WTC11 (cell line): ENCODE measurements around the gene CNOT1. TPM values are rescaled to one million over a fixed set of nuclear protein-coding genes. Genes with fewer than 3 reads are reported as not detected.
A peak's percentile ranks its signal among the peaks of the same experiment; 100 is the strongest.

Experiments
- AFF4 ChIP-seq: sonication (generic); formaldehyde crosslinking; IDR thresholded peaks from 2 replicates; pipeline ENCODE4 v1.8.1; 2023; ENCODE audit warnings: mild to moderate bottlenecking, missing genetic modification reagents, borderline replicate concordance
- ATF1 ChIP-seq: sonication (generic); formaldehyde crosslinking; IDR thresholded peaks from 2 replicates; pipeline ENCODE4 v1.8.1; 2023; ENCODE audit warnings: mild to moderate bottlenecking, moderate library complexity, missing genetic modification reagents
- CDX4 ChIP-seq: fragments of 250-450 bp; sonication (Bioruptor Pico); IDR thresholded peaks from 2 replicates; pipeline ENCODE4 v1.9.0; 2021; ENCODE audit warnings: moderate library complexity, mild to moderate bottlenecking, inconsistent platforms, borderline replicate concordance
- CTCF ChIP-seq: fragments of 200-600 bp; IDR thresholded peaks from 2 replicates; pipeline ENCODE4 v1.8.0; 2022; ENCODE audit warnings: antibody characterized with exemption
- ELF4 ChIP-seq: sonication (generic); formaldehyde crosslinking; IDR thresholded peaks from 2 replicates; pipeline ENCODE4 v1.8.1; 2022; ENCODE audit warnings: low read depth, mild to moderate bottlenecking, moderate library complexity, missing genetic modification reagents
- FOXJ3 ChIP-seq: sonication (generic); formaldehyde crosslinking; IDR thresholded peaks from 2 replicates; pipeline ENCODE4 v1.9.0; 2021; ENCODE audit warnings: missing genetic modification reagents, mild to moderate bottlenecking, borderline replicate concordance
- IRF1 ChIP-seq: sonication (generic); formaldehyde crosslinking; IDR thresholded peaks from 2 replicates; pipeline ENCODE4 v1.8.0; 2023; ENCODE audit warnings: missing genetic modification reagents
- JAZF1 ChIP-seq: fragments of 250-450 bp; sonication (Bioruptor Pico); IDR thresholded peaks from 2 replicates; pipeline ENCODE4 v1.9.0; 2021; ENCODE audit warnings: moderate library complexity, mild to moderate bottlenecking, inconsistent platforms
- JUN ChIP-seq: sonication (generic); formaldehyde crosslinking; IDR thresholded peaks from 2 replicates; pipeline ENCODE4 v1.8.0; 2023; ENCODE audit warnings: mild to moderate bottlenecking, missing genetic modification reagents
- NR1H2 ChIP-seq: sonication (generic); formaldehyde crosslinking; IDR thresholded peaks from 2 replicates; pipeline ENCODE4 v1.9.0; 2021; ENCODE audit warnings: mild to moderate bottlenecking, moderate library complexity, missing genetic modification reagents
- PRDM15 ChIP-seq: sonication (generic); formaldehyde crosslinking; IDR thresholded peaks from 2 replicates; pipeline ENCODE4 v1.8.0; 2022; ENCODE audit warnings: missing genetic modification reagents
- RELA ChIP-seq: sonication (generic); formaldehyde crosslinking; IDR thresholded peaks from 2 replicates; pipeline ENCODE4 v1.8.1; 2022; ENCODE audit warnings: missing genetic modification reagents, mild to moderate bottlenecking, borderline replicate concordance
- RORB ChIP-seq: fragments of 250-450 bp; sonication (Bioruptor Pico); IDR thresholded peaks from 2 replicates; pipeline ENCODE4 v1.9.0; 2021; ENCODE audit warnings: mild to moderate bottlenecking
- SMAD4 ChIP-seq: sonication (generic); formaldehyde crosslinking; IDR thresholded peaks from 2 replicates; pipeline ENCODE4 v1.8.0; 2022; ENCODE audit warnings: mild to moderate bottlenecking, missing genetic modification reagents
- TEAD4 ChIP-seq: sonication (generic); formaldehyde crosslinking; IDR thresholded peaks from 2 replicates; pipeline ENCODE4 v1.8.0; 2022; ENCODE audit warnings: mild to moderate bottlenecking, missing genetic modification reagents
- USF2 ChIP-seq: sonication (generic); formaldehyde crosslinking; IDR thresholded peaks from 2 replicates; pipeline ENCODE4 v1.8.1; 2023; ENCODE audit warnings: mild to moderate bottlenecking, missing genetic modification reagents, moderate library complexity
- ZBTB43 ChIP-seq: sonication (generic); formaldehyde crosslinking; IDR thresholded peaks from 2 replicates; pipeline ENCODE4 v1.8.1; 2023; ENCODE audit warnings: mild to moderate bottlenecking, missing genetic modification reagents
- ZNF138 ChIP-seq: sonication (generic); formaldehyde crosslinking; conservative IDR thresholded peaks from 2 replicates; pipeline ENCODE4 v1.8.1; 2022; ENCODE audit warnings: mild to moderate bottlenecking, moderate library complexity, missing genetic modification reagents
- ZNF219 ChIP-seq: sonication (generic); formaldehyde crosslinking; IDR thresholded peaks from 2 replicates; pipeline ENCODE4 v1.8.0; 2023; ENCODE audit warnings: missing genetic modification reagents, mild to moderate bottlenecking, borderline replicate concordance
- ZNF281 ChIP-seq: sonication (generic); formaldehyde crosslinking; IDR thresholded peaks from 2 replicates; pipeline ENCODE4 v1.8.0; 2023; ENCODE audit warnings: mild to moderate bottlenecking, missing genetic modification reagents
- ZNF317 ChIP-seq: sonication (generic); formaldehyde crosslinking; IDR thresholded peaks from 2 replicates; pipeline ENCODE4 v1.8.1; 2023; ENCODE audit warnings: low read depth, mild to moderate bottlenecking, moderate library complexity, missing genetic modification reagents, borderline replicate concordance
- ZNF671 ChIP-seq: fragments of 250-450 bp; sonication (Bioruptor Pico); IDR thresholded peaks from 2 replicates; pipeline ENCODE4 v1.8.0; 2021; ENCODE audit warnings: mild to moderate bottlenecking
- total RNA-seq: library from RNA; stranded (reverse); gene quantifications from 3 replicates; pipeline ENCODE4 v1.2.3, GENCODE V29; 2021

Gene CNOT1
- total RNA-seq, 1 experiment from 2014 or later: 314 TPM

GRCh38 chr16:58515125-58515870, 114.3 kb downstream of the CNOT1 start, which contains the start of gene SETD6 (continued):
- no peak for TF ChIP-seq ZNF281
- TF ChIP-seq NR1H2: no peak
- TF ChIP-seq TEAD4 (CRISPR knock-in tag): no peak
- peak; percentile 91; the same call in 1 of the 2 replicates for TF ChIP-seq IRF1 (CRISPR knock-in tag)
- TF ChIP-seq ZNF138: 0 out of 2 replicates have a peak, but pooled peaks have one; percentile 39
- no peak for TF ChIP-seq ZNF219
- peak; percentile 76; the same call in 1 of the 2 replicates for TF ChIP-seq ZBTB43 (CRISPR knock-in tag)
- TF ChIP-seq RORB (CRISPR knock-in tag): no peak
- no peak for TF ChIP-seq CTCF
- TF ChIP-seq PRDM15: peak; percentile 79
- TF ChIP-seq CDX4: no peak
- peak; percentile 53; the same call in 1 of the 2 replicates for TF ChIP-seq JUN (CRISPR knock-in tag)
- peak; percentile 85; the same call in 1 of the 2 replicates for TF ChIP-seq RELA (CRISPR knock-in tag)
- no peak for TF ChIP-seq ZNF671
- no peak for TF ChIP-seq AFF4 (CRISPR knock-in tag)
- TF ChIP-seq ZNF317 (CRISPR knock-in tag): 0 out of 2 replicates have a peak, but pooled peaks have one; percentile 23
- TF ChIP-seq ATF1: peak; percentile 60; the same call in 1 of the 2 replicates
- TF ChIP-seq USF2 (CRISPR knock-in tag): peak; percentile 94
- TF ChIP-seq FOXJ3 (CRISPR knock-in tag): peak; percentile 52; the same call in 1 of the 2 replicates
- TF ChIP-seq JAZF1 (CRISPR knock-in tag): no peak
- TF ChIP-seq ELF4 (CRISPR knock-in tag): no peak
- no peak for TF ChIP-seq SMAD4 (CRISPR knock-in tag)
